Lower leg skin (tissue), 4 donors: ENCODE data around the gene TMOD3. TPM values are rescaled to one million over a fixed set of nuclear protein-coding genes. Genes with fewer than 3 reads are reported as not detected.

ENCODE experiments used
- DNase-seq, 2 donors: peaks; one replicate each; pipeline ENCODE4 v3.0.0-alpha.2; 2019; ENCODE audit warnings: low spot score in 2 of 2
- H3K4me3 ChIP-seq: fragments of 200-600 bp; sonication (generic); 2 replicates; pipeline ENCODE4 v1.5.1; 2017; ENCODE audit warnings: mild to moderate bottlenecking, low read depth; ENCODE audit not compliant: poor library complexity, severe bottlenecking
- POLR2A ChIP-seq, 2 donors: fragments of 450-650 bp; IDR thresholded peaks; one replicate each; pipeline ENCODE4 v1.6.1; 2016 to 2017; ENCODE audit warnings: antibody characterized with exemption in 2 of 2, mild to moderate bottlenecking in 1 of 2, moderate library complexity in 1 of 2
- WGBS, 2 donors: methylation state at CpG; one replicate each; pipeline ENCODE4 v1.1.5; 2018; 5-methylcytosine and 5-hydroxymethylcytosine counted together
- intact Hi-C: fragments of 100-400 bp; cut with DNase I; formaldehyde crosslinking; loops from one replicate; pipeline ENCODE4 v1.15.0; 2023; ENCODE audit warnings: low total_unique reads
- total RNA-seq, 4 donors: library from RNA; depleted of rRNA; stranded (reverse); fragments of >200 nt; gene quantifications; one replicate each; pipeline ENCODE4 v1.1.0, GENCODE V29; 2016
- TF ChIP-seq, protein P1 (sequence below), 3 donors: fragments of 450-650 bp; IDR thresholded peaks; one replicate each; pipeline ENCODE4 v1.5.1; 2016; ENCODE audit warnings: antibody characterized with exemption in 3 of 3, mild to moderate bottlenecking in 3 of 3, moderate library complexity in 2 of 3

The TMOD3 gene
- total RNA-seq, 4 donors from 2014 or later = 35.4 to 47.2 (median 38.6) TPM

DNA sequence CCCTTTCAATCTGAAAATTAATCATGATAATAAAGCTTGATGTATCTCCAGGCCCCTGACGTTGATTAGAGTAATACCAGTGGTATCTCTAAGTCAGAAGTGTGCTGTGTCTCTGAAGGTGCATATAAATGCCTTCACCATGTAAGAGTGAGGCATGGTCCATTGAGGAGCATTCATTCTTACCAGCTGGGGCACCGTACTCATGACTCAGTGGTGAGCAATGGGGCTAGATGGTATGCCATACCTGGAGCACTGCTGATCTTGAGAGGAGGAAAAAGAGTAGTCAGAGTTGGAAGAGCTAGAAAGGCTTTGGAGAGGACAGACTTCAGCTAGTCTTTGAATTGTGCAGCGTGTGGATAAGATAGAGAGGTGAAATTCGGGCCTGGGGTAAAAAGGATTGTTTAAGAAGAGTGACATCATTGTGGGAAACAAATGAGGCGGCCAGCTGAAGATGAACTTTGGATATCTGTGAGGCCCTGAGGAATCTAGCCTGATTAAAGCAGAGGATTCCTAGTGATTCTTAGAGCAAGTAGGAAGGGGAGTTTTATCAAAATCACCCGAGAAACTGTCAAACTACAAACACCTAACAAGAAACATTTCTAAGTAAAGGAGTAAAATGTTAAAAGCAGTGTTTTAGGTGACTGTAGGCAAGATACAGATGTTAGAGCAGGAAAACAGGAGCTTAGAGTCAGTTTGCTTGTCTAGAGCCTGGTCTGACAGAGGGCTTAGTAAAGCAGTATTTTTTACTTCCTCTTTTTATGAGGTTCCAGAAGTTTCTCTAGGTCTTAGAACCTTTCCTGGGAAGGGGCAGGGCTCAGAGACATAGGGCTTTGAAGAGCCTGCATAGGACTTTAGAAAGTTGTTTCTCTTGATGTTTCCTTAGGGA, 13.6 kb downstream of the TMOD3 start:
- intact Hi-C loops = no loop called here
- DNase-seq = no peak
- TF ChIP-seq POLR2A (IDR thresholded peaks at IDR 0.05) = no peak
- TF ChIP-seq, protein P1, sequence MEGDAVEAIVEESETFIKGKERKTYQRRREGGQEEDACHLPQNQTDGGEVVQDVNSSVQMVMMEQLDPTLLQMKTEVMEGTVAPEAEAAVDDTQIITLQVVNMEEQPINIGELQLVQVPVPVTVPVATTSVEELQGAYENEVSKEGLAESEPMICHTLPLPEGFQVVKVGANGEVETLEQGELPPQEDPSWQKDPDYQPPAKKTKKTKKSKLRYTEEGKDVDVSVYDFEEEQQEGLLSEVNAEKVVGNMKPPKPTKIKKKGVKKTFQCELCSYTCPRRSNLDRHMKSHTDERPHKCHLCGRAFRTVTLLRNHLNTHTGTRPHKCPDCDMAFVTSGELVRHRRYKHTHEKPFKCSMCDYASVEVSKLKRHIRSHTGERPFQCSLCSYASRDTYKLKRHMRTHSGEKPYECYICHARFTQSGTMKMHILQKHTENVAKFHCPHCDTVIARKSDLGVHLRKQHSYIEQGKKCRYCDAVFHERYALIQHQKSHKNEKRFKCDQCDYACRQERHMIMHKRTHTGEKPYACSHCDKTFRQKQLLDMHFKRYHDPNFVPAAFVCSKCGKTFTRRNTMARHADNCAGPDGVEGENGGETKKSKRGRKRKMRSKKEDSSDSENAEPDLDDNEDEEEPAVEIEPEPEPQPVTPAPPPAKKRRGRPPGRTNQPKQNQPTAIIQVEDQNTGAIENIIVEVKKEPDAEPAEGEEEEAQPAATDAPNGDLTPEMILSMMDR (IDR thresholded peaks at IDR 0.05) = no peak
- WGBS, 2 donors = 72 to 73% methylated on average over 6 of the region's 6 CpGs
- H3K4me3 ChIP-seq = no peak overlapping the region

DNA sequence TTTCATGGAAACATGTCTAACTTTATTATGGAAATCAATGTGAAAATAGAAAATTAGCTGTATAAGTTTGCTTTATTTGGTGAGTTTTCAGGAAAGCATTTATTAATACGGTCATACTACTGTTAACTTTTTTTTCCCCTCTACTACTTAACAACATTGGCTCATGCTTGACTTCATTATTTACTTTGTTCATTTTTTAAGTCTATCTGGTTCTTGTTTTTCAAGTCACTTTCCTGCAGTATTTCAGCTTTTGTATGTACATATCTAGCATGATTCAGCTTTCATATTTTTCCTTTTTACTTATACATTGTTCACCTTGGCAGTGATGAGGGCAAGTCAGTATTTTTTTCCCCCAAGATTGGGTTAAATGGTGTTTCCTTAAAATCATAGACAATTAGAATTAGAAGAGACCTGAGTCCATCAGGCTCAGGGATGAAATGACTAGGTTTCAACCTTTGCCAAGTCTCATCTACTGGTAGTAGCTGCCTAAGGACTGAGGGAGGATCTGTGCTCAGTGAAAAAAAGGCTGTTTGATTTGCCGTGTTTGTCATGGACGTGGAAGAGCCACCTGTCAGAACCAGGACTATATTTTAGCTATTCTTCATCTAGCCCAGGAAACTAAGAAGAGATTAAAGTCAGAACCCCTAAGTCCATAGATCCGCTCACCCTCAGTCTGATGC, 15.4 kb downstream of the TMOD3 start:
- DNase-seq = no peak
- TF ChIP-seq POLR2A (IDR thresholded peaks at IDR 0.05) = no peak
- TF ChIP-seq, protein P1 (IDR thresholded peaks at IDR 0.05) = no peak
- whole genome bisulfite sequencing, 2 donors = 68 to 73% methylated on average over 4 of the region's 4 CpGs
- intact Hi-C loops = no loop called here
- no peak overlapping the region for H3K4me3 ChIP-seq

DNA sequence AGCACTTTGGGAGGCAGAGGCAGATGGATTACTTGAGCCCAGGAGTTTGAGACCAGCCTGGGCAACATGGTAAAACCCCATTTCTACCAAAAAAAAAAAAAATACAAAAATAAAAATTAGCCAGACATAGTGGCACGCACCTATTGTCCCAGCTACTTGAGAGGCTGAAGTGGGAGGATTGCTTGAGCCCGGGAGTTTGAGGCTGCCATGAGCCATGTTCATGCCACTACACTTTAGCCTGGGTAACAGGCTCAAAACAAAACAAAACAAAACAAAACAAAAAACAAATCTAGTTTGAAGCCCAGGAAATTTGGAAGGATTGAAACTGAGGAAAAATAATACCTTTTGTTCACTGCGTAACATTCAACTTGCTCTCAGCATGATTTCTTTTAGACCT, 16.6 kb downstream of the TMOD3 start:
- TF ChIP-seq, protein P1 (IDR thresholded peaks at IDR 0.05) = no peak
- TF ChIP-seq POLR2A (IDR thresholded peaks at IDR 0.05) = no peak
- 44 to 48% methylated on average over 3 of the region's 3 CpGs for WGBS, 2 donors
- DNase-seq = no peak
- H3K4me3 ChIP-seq = no peak overlapping the region
- intact Hi-C loops = no loop called here

DNA sequence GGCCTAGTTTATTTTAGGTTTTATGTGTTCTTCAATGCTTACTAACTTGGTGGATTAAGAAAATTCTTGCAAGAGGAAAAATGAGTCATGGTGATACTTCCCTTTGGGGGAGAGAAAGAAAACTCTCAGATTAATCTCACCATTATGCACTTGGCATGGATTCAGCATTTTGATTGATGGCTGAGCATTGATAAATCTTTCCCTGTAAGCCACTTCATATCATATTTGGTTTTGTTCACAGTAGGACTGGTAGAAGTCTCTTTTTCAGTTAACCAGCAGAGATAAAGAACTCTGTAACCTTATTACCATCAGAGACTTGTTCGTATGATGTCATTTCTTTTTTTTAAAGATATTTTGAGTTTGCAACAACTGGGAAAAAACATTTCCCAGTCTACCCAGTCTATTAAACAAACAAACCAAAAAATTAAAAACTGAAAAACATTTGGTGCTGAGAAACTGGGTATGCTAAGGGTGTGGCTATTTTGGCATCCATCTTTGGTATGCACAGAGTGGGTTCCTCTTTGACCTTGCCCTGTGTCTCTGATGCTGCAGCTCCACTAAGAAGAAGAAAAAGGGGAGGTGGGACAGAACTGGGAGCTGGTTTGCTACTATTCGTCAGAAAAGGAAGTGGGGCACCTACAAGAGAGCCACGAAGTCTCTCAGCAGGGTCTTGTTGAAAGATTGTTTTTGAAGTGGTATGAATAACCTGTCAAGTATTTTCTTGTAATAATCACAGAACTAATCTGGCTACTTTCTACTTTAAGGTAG, 17.2 kb downstream of the TMOD3 start:
- intact Hi-C loops = no loop called here
- no peak overlapping the region for H3K4me3 ChIP-seq
- DNase-seq = no peak
- 19 to 24% methylated on average over 3 of the region's 3 CpGs for WGBS, 2 donors
- no peak for TF ChIP-seq POLR2A (IDR thresholded peaks at IDR 0.05)
- TF ChIP-seq, protein P1 (IDR thresholded peaks at IDR 0.05) = no peak

DNA sequence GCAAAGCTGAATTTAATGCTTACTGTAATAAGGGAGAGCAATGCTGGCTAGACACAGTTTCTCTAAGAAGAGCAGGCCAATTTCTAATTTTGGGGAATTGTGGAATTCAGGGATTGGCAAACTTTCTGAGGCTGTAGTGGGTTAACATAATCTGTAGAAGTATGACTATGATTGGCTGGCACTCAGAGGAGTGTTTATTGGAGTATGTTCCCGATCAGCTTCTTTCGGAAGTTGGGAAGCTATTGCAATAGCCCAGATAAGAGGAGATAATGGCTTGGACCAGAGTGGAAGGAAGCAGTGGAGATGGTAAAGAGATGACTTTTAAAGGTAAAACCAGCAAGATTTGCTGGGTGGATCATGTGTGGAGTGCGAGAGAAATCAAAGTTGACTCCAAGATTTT, 19.4 kb downstream of the TMOD3 start:
- 43 to 47% methylated on average over 3 of the region's 3 CpGs for WGBS, 2 donors
- intact Hi-C loops = no loop called here
- TF ChIP-seq POLR2A (IDR thresholded peaks at IDR 0.05) = no peak
- TF ChIP-seq, protein P1 (IDR thresholded peaks at IDR 0.05) = no peak
- no peak overlapping the region for H3K4me3 ChIP-seq
- no peak for DNase-seq
